Left ventricle myocardium inferior (tissue), 1 donor: ENCODE measurements around the gene CHAMP1. TPM values are rescaled to one million over a fixed set of nuclear protein-coding genes. Genes with fewer than 3 reads are reported as not detected.

Source experiments
- DNase-seq: peaks from one replicate; pipeline ENCODE4 v3.0.0-alpha.2; 2020
- H3K27ac ChIP-seq: fragments of 200-600 bp; replicated peaks from 2 replicates; pipeline ENCODE4 v1.8.0; 2021
- H3K27me3 ChIP-seq: fragments of 200-600 bp; 2 replicates; pipeline ENCODE4 v1.8.0; 2021; ENCODE audit warnings: low read depth
- H3K36me3 ChIP-seq: fragments of 200-600 bp; 2 replicates; pipeline ENCODE4 v1.8.0; 2021
- H3K4me1 ChIP-seq: fragments of 200-600 bp; 2 replicates; pipeline ENCODE4 v1.8.0; 2021
- H3K4me3 ChIP-seq: fragments of 200-600 bp; 2 replicates; pipeline ENCODE4 v1.8.0; 2021; ENCODE audit warnings: mild to moderate bottlenecking, moderate library complexity
- H3K9me3 ChIP-seq: fragments of 200-600 bp; replicated peaks from 2 replicates; pipeline ENCODE4 v1.8.0; 2021
- intact Hi-C: fragments of 100-400 bp; cut with micrococcal nuclease; formaldehyde crosslinking; loops from one replicate; pipeline ENCODE4 v1.11.0; 2022
- total RNA-seq: library from RNA; stranded (reverse); fragmentation: NEBNext Ultra II Directional; extraction: Animal tissue kit (Norgen Biotek cat#: 25700); gene quantifications from one replicate; pipeline ENCODE4 v1.2.1, GENCODE V29; 2021
- TF ChIP-seq, protein P1 (sequence below): fragments of 200-600 bp; IDR thresholded peaks from 2 replicates; pipeline ENCODE4 v1.8.0; 2021; ENCODE audit warnings: antibody characterized with exemption, mild to moderate bottlenecking, borderline replicate concordance
- donor health status: DM: no; HTN: yes; CAD: no; lungs with severe emphysema.

CHAMP1 gene
- total RNA-seq, 1 donor from 2014 or later = 9.0 TPM

DNA sequence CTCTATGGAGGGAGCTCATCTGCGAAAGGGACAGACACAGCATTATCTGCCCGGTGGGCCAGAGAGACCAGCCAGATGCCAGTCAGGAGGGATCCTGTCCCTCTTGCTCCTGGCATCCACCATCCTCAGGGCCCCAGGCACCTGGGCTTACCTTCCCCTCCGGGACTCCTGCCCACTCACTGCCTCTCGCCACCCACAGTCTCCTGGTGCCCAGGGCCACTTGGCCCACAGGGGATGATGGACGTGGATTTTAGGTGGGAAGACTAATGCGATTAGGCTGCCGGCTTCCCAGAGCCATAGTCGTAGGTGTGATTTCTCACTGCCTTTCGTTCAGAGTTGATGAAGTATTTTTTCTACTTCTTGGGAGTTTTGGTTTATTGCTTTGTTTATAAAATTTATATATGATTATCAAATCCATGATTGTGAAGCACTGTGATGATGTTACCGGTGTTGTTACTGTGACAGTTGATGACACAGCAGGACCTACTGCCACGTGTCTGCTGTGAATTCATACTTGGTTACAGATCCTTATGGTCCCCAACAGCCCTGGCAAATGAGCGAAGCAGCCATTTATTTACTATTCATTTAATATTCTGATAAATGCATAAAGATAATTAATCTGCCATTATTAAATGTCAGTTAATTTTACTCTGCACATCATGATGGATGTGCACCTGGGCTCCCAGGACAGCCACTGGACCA lies 14.5 kb upstream of the CHAMP1 start:
- no peak for DNase-seq
- Histone ChIP-seq H3K4me3 (no peak overlapping the region), H3K9me3 (no peaks in the 10 kb centered on the region), H3K36me3 (peaks cover 62% of the 10 kb centered on the region), H3K27me3 (no peaks in the 10 kb centered on the region), H3K27ac (no peak overlapping the region), H3K4me1 (no peaks in the 10 kb centered on the region)
- TF ChIP-seq, protein P1, sequence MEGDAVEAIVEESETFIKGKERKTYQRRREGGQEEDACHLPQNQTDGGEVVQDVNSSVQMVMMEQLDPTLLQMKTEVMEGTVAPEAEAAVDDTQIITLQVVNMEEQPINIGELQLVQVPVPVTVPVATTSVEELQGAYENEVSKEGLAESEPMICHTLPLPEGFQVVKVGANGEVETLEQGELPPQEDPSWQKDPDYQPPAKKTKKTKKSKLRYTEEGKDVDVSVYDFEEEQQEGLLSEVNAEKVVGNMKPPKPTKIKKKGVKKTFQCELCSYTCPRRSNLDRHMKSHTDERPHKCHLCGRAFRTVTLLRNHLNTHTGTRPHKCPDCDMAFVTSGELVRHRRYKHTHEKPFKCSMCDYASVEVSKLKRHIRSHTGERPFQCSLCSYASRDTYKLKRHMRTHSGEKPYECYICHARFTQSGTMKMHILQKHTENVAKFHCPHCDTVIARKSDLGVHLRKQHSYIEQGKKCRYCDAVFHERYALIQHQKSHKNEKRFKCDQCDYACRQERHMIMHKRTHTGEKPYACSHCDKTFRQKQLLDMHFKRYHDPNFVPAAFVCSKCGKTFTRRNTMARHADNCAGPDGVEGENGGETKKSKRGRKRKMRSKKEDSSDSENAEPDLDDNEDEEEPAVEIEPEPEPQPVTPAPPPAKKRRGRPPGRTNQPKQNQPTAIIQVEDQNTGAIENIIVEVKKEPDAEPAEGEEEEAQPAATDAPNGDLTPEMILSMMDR = no peak
- intact Hi-C loops = no loop called here

DNA sequence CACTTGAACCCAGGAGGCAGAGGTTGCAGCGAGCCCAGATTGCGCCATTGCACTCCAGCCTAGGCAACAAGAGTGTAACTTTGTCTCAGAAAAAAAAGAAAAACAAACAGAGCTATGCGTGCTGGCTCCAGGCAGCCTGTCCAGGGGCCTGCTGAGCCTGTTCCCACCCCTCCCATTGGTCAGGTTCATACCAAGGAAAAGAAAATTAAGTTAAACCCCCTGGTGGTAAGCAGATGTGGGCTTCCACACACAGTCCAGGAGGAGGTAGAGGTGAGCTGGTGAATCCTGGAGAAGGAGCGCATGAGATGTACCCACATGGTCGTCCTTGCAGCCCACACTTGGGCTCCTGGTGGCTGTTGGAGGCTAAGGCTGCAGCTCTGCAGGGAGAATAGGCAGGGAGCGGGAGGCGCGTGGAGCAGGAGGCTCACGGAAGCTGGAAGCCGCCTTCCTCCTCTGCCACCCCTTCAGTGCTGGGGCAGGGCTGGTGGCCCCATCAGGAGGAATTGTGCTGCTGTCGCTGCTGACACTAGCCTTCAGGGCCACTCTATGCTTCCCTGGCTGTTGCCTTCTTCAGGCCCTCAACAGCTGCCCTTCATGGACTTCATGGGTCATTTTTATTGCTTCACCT lies 10.5 kb upstream of the CHAMP1 start:
- Histone ChIP-seq H3K27me3 (no peaks in the 10 kb centered on the region), H3K9me3 (no peaks in the 10 kb centered on the region), H3K4me3 (no peak overlapping the region), H3K27ac (no peak overlapping the region), H3K36me3 (peaks cover 69% of the 10 kb centered on the region), H3K4me1 (no peaks in the 10 kb centered on the region)
- no peak for DNase-seq
- TF ChIP-seq, protein P1 = no peak
- intact Hi-C loops = no loop called here

DNA sequence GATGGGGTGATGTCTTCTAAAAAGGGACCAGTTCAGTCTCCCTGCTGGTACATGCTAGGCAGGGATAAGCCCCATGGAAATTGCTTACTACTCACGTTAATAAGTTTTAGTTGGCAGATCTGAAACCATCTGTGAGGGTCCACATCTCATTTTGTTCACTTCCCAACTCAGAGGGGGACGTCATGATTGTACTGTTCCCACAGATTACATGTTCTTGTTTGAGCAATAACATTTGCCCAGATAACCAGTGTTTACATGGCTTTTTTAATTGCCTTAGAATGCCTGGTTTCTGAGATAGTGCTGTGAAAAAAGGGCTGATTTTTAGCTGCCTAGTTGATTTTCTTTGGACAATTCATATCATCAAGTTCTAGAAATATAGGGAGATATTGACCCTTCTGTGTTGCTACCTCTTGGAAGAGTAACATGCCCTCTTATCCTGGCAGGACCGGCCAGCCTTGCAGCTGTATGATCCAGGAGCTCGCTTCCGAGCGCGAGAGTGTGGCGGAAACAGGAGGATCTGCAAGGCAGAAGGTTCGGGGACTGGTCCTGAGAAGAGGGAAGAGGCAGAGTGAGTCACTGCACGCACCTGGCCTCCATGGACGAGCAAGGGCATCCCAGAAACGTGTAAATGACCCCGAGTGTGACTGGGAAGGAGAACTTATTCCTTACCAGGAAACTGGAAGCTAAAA lies 9.8 kb upstream of the CHAMP1 start:
- Histone ChIP-seq H3K9me3 (no peaks in the 10 kb centered on the region), H3K4me1 (no peaks in the 10 kb centered on the region), H3K27me3 (no peaks in the 10 kb centered on the region), H3K4me3 (no peak overlapping the region), H3K27ac (no peak overlapping the region), H3K36me3 (peaks cover 63% of the 10 kb centered on the region)
- TF ChIP-seq, protein P1 = no peak
- no peak for DNase-seq
- intact Hi-C loops = no loop called here

GRCh38 chr13:114309086-114309485 lies 5.2 kb upstream of the CHAMP1 start:
- Histone ChIP-seq H3K9me3 (no peaks in the 10 kb centered on the region), H3K27me3 (no peaks in the 10 kb centered on the region), H3K36me3 (peaks cover 29% of the 10 kb centered on the region), H3K4me1 (peaks cover 11% of the 10 kb centered on the region), H3K27ac (no peak overlapping the region), H3K4me3 (no peak overlapping the region)
- intact Hi-C loops = no loop called here
- DNase-seq = no peak
- TF ChIP-seq, protein P1 = no peak

GRCh38 chr13:114309806-114310410 lies 4.4 kb upstream of the CHAMP1 start:
- H3K4me1 ChIP-seq = peaks cover 17% of the 10 kb centered on the region

More at GRCh38 chr13:114309806-114310410, 4.4 kb upstream of the CHAMP1 start:
- no peak overlapping the region for H3K27ac ChIP-seq
- H3K9me3 ChIP-seq = no peaks in the 10 kb centered on the region
- H3K36me3 ChIP-seq = peaks cover 21% of the 10 kb centered on the region
- no peak for DNase-seq
- TF ChIP-seq, protein P1 = no peak
- intact Hi-C loops = no loop called here
- no peaks in the 10 kb centered on the region for H3K27me3 ChIP-seq
- no peak overlapping the region for H3K4me3 ChIP-seq
